ENCODE results near the gene ACOXL. TPM values are rescaled to one million over a fixed set of nuclear protein-coding genes. Genes with fewer than 3 reads are reported as not detected.

Gene ACOXL
- total and polyA plus RNA-seq, 2 donors (not counting 3 experiments of a cell fraction or from before 2014, with no cell fraction given) = not detected

DNA sequence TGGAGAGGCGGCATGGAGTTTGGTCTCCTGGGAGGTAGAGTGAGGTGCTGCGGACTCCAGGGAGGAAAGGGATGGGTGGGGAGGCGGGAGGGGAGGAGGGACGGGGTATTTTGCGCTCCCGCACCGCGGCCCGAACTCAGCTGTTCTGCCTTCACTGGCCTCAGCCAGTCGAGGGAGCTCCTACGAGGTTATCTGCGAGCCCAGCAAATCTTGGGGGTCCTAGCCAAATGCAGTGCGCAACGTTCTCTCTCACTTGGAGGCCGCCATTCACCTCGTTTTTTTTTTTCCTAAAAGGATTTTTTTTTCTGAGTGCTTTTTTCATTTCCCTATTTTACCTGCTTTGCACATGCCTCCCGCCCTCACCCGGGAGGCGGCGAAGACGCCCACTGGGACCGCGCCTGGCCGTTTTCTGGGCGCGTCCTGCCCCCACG is 387.5 kb downstream of the ACOXL start:
- H3K27ac ChIP-seq (ENCODE audit: insufficient read depth, low read depth, low read length) = no peak overlapping the region
- intact Hi-C loops (cut with micrococcal nuclease) (loop anchor here (1.0 to 5.0 kb wide), 4 partner anchors 29 to 372 kb away; no protein-coding TSS in a partner anchor), dilution Hi-C loops (cut with MboI; ENCODE audit: extremely low pct_ligation_motif_present, low sequenced_read_pairs) (no loop called here)
- H3K4me1 ChIP-seq (ENCODE audit: control insufficient read depth, extremely low read depth, insufficient read depth, low read length) = peaks cover 37% of the 10 kb centered on the region
- CTCF ChIA-PET = interaction anchor here (1.0 to 1.5 kb wide), 2 partner anchors 48 to 579 kb away, joined by 4 to 8 read pairs; no protein-coding TSS in a partner anchor
- FAIRE-seq (no peak), DNase-seq (ENCODE audit: low read depth, low spot score) (no peak)
- BruUV-seq (replicated peaks) = no TSS peak
- peaks cover 0 to 3% of the 10 kb centered on the region in 2 experiments for H3K36me3 ChIP-seq (ENCODE audit: control insufficient read depth in 2 of 2, extremely low read depth in 1 of 2, insufficient read depth in 2 of 2, low read length in 2 of 2)
- H2AFZ ChIP-seq (ENCODE audit: low read depth, low read length) = peak overlapping the region; percentile 78
- H4K20me1 ChIP-seq (replicated peaks; ENCODE audit: control insufficient read depth, extremely low read depth, insufficient read depth, low read length) = no peaks in the 10 kb centered on the region
- no peak overlapping the region for H3K9ac ChIP-seq (replicated peaks; ENCODE audit: extremely low read depth, insufficient read depth, low read length)
- POLR2A ChIA-PET = interaction anchor here (1.2 to 1.7 kb wide), 2 partner anchors 42 to 575 kb away, joined by 3 to 9 read pairs; no protein-coding TSS in a partner anchor
- TF ChIP-seq, protein P1, sequence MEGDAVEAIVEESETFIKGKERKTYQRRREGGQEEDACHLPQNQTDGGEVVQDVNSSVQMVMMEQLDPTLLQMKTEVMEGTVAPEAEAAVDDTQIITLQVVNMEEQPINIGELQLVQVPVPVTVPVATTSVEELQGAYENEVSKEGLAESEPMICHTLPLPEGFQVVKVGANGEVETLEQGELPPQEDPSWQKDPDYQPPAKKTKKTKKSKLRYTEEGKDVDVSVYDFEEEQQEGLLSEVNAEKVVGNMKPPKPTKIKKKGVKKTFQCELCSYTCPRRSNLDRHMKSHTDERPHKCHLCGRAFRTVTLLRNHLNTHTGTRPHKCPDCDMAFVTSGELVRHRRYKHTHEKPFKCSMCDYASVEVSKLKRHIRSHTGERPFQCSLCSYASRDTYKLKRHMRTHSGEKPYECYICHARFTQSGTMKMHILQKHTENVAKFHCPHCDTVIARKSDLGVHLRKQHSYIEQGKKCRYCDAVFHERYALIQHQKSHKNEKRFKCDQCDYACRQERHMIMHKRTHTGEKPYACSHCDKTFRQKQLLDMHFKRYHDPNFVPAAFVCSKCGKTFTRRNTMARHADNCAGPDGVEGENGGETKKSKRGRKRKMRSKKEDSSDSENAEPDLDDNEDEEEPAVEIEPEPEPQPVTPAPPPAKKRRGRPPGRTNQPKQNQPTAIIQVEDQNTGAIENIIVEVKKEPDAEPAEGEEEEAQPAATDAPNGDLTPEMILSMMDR (IDR thresholded peaks at IDR 0.05; ENCODE audit: extremely low read depth in 1 of 2, insufficient read depth in 1 of 2, low read depth in 1 of 2, low read length in 2 of 2) = no peak
- TF ChIP-seq GATA2 (IDR thresholded peaks at IDR 0.05; ENCODE audit: insufficient read depth, insufficient read length, low read depth, low read length) (no peak), JUN (IDR thresholded peaks at IDR 0.05; ENCODE audit: borderline replicate concordance, insufficient read depth, insufficient read length, low read depth) (no peak), POLR2AphosphoS5 (IDR thresholded peaks at IDR 0.05; ENCODE audit: insufficient read depth, low read depth, low read length) (no peak)
- TF ChIP-seq, protein P2, sequence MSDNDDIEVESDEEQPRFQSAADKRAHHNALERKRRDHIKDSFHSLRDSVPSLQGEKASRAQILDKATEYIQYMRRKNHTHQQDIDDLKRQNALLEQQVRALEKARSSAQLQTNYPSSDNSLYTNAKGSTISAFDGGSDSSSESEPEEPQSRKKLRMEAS (IDR thresholded peaks at IDR 0.05; ENCODE audit: insufficient read depth, insufficient read length) = no peak
- H3K9me3 ChIP-seq (replicated peaks; ENCODE audit: control insufficient read depth, insufficient read depth, low read length) = no peaks in the 10 kb centered on the region
- peak overlapping the region; percentile 49 for H3K4me2 ChIP-seq (ENCODE audit: insufficient read depth, low read length)
- H3K4me3 ChIP-seq (replicated peaks in 1 of 3; ENCODE audit: insufficient read depth in 1 of 3, low read depth in 1 of 3, low read length in 3 of 3) = peak overlapping the region in 2 of 3 experiments; percentile 18 to 49
- peaks cover 18 to 52% of the 10 kb centered on the region in 2 experiments for H3K27me3 ChIP-seq (ENCODE audit: control insufficient read depth in 2 of 2, insufficient read depth in 2 of 2, low read length in 2 of 2)
- H3K79me2 ChIP-seq (ENCODE audit: control insufficient read depth, insufficient read depth, low read length) = no peaks in the 10 kb centered on the region
- H3K9me1 ChIP-seq (replicated peaks; ENCODE audit: control insufficient read depth, extremely low read depth, insufficient read depth, low read length) = no peaks in the 10 kb centered on the region
